Fibroblast of lung (primary cell): ENCODE results near the gene ELOVL4.

Experiments used
- CTCF ChIP-seq, 2 donors: IDR thresholded peaks in 1 of 2; conservative IDR thresholded peaks in 1 of 2; 1 replicate in 1 of 2; 2 replicates in 1 of 2; pipeline ENCODE4 v1.5.1; 2011 to 2012; ENCODE audit warnings: low read length in 2 of 2, control low read depth in 1 of 2, inconsistent platforms in 1 of 2, low read depth in 1 of 2, mild to moderate bottlenecking in 1 of 2
- EZH2 ChIP-seq: IDR thresholded peaks from 2 replicates; pipeline ENCODE4 v1.5.1; 2012; ENCODE audit warnings: low read length, control low read depth, mild to moderate bottlenecking; ENCODE audit errors: missing control alignments

GRCh38 chr6:79869184-79869583 is 78.2 kb downstream of the ELOVL4 start:
- TF ChIP-seq CTCF (conservative IDR thresholded peaks at IDR 0.05 in 1 of 2, IDR thresholded peaks at IDR 0.05 in 1 of 2; ENCODE audit: low read depth in 1 of 2, low read length in 2 of 2) (no peak), EZH2 (no peak)
